Duodenal mucosa (tissue), 2 donors: ENCODE results near the gene NCOA7.

ENCODE experiments used
- H3K27ac ChIP-seq: one replicate; pipeline ENCODE4 v1.7.0; 2013; ENCODE audit warnings: low read depth, low read length
- H3K27me3 ChIP-seq, 2 donors: one replicate each; pipeline ENCODE4 v1.7.0; 2013; ENCODE audit warnings: low read length in 2 of 2, control low read depth in 1 of 2; ENCODE audit not compliant: insufficient read depth in 2 of 2, control insufficient read depth in 1 of 2
- H3K36me3 ChIP-seq, 2 donors: one replicate each; pipeline ENCODE4 v1.7.0; 2013; ENCODE audit warnings: low read length in 2 of 2, control low read depth in 1 of 2; ENCODE audit not compliant: insufficient read depth in 2 of 2, control insufficient read depth in 1 of 2
- H3K4me1 ChIP-seq, 2 donors: one replicate each; pipeline ENCODE4 v1.7.0; 2013; ENCODE audit warnings: low read length in 2 of 2, control low read depth in 1 of 2; ENCODE audit not compliant: insufficient read depth in 2 of 2, control insufficient read depth in 1 of 2
- H3K4me3 ChIP-seq, 2 donors: one replicate each; pipeline ENCODE4 v1.7.0; 2013; ENCODE audit warnings: low read length in 2 of 2, low read depth in 1 of 2
- H3K9ac ChIP-seq, 2 donors: one replicate each; pipeline ENCODE4 v1.7.0; 2013; ENCODE audit warnings: low read length in 2 of 2, low read depth in 1 of 2
- H3K9me3 ChIP-seq, 2 donors: one replicate each; pipeline ENCODE4 v1.7.0; 2013; ENCODE audit warnings: low read length in 2 of 2, control low read depth in 1 of 2; ENCODE audit not compliant: control insufficient read depth in 1 of 2

The NCOA7 gene

GRCh38 chr6:125942672-125943527, 152.1 kb downstream of the NCOA7 start:
- no peaks in the 10 kb centered on the region for H3K27me3 ChIP-seq
- no peaks in the 10 kb centered on the region for H3K9me3 ChIP-seq
- H3K36me3 ChIP-seq = no peaks in the 10 kb centered on the region
- H3K4me3 ChIP-seq = peak overlapping the region in 1 of 2 donors; percentile 28
- peak overlapping the region; percentile 73 for H3K27ac ChIP-seq
- H3K4me1 ChIP-seq = peaks cover 38 to 56% of the 10 kb centered on the region in 2 donors
- H3K9ac ChIP-seq = peak overlapping the region in 1 of 2 donors; percentile 6

DNA sequence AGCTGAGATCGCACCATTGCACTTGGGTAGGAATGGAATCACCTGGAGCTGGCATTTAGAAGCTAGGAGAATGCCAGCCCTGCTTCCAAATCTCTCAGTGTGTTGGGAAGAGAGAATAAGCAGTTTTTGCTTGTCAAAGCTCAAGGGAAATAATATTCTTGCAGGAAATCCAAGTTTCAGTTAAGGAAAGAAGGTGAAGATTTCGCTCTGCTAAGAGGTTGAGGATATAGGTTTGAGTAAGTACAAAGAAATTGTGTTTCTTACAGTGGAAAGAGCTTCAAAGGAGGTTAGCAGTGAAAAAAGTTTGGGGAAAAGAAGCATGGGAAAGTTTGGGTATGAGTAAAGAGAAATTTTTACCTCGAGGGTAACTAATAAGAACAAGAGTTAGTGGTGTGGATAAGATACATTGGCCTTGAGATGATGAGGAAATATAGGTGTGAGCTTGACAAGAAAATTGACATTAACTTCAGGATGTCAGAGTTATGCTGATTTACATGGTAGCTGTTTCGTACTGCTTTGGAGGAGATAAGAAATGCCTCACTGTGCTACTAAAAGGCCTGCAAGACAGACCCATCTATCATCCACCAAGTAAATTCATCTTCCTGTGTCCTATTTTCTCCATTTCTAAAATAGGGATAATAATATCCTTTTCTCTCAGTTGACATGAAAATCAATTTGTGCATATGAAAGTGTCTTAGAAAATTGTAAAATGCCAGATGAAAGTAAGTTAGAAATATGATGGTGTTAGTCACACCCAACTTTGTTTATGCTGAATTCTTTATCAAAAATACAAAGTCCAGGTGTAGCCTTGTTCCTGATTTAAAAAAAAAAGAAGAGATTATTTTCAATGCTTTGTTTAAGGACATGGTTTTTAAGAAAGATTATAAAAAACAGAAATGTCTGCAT, 153.0 kb downstream of the NCOA7 start:
- Histone ChIP-seq H3K27ac (peak overlapping the region; percentile 73), H3K4me3 (peak overlapping the region in 1 of 2 donors; percentile 21), H3K4me1 (peaks cover 46 to 64% of the 10 kb centered on the region in 2 donors), H3K9ac (peak overlapping the region; percentile 2 to 6), H3K36me3 (no peaks in the 10 kb centered on the region), H3K27me3 (no peaks in the 10 kb centered on the region), H3K9me3 (no peaks in the 10 kb centered on the region)

- Histone ChIP-seq H3K9me3 (no peaks in the 10 kb centered on the region), H3K27me3 (no peaks in the 10 kb centered on the region), H3K9ac (peak overlapping the region in 1 of 2 donors; percentile 6), H3K4me1 (peaks cover 46 to 67% of the 10 kb centered on the region in 2 donors), H3K4me3 (peak overlapping the region in 1 of 2 donors; percentile 21), H3K36me3 (no peaks in the 10 kb centered on the region), H3K27ac (peak overlapping the region; percentile 65)
Observed at GRCh38 chr6:125944434-125944816, 153.7 kb downstream of the NCOA7 start.

DNA sequence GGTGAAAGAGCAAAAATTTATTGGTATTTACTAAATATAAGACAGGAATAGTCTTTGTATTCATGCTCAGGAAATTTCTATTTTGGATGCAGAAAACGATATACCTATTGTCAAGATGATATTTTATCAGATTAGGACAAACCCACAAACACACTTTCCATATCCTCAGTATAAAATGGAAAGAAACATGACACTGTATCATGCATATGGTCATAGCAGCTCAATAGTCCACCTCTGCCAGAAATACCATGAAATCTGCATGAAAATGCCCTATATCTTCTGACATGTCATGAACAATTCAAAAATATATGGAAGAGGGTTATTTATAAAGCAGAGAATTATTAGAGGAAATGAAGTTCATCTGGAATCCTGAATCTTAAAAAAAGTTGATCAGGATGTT, 154.1 kb downstream of the NCOA7 start:
- no peaks in the 10 kb centered on the region for H3K36me3 ChIP-seq
- H3K4me1 ChIP-seq = peaks cover 46 to 67% of the 10 kb centered on the region in 2 donors
- H3K27ac ChIP-seq = peak overlapping the region; percentile 51
- no peaks in the 10 kb centered on the region for H3K27me3 ChIP-seq
- no peak overlapping the region for H3K4me3 ChIP-seq
- no peak overlapping the region for H3K9ac ChIP-seq
- no peaks in the 10 kb centered on the region for H3K9me3 ChIP-seq

DNA sequence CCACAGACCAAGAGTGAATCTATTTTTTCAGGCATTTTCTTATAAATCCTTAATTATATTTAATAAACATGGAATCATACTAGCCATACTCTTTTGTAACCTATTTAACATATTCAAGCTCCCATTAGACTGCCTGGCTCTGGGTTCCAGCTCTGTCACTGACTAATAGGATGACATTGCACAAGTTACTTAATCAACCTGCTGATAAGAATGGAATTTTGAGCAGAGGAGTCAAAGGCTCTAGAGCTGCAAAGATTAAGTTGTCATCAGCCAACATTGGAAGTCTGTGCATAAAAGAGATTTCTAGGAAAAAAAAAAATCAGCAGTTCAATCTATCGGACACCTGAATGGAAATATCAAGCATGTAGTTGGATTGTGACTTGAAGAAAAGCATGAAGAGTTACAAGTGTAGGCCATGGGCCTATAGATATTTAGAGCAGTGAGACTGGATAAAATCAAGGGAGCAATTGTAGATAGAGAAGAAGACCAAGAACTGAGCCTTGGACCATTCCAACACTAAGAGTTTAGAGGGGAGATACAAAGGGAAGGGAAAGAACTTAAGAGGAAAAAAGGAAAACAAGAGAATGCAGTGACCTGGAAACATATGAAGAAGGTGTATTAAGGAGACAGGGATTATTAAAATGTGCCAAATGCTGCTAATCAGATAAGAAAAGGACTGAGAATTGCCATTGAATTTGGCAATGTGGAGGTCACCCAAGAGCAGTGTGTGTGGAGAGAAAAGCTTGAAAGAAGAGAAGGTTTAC, 154.8 kb downstream of the NCOA7 start:
- Histone ChIP-seq H3K4me3 (no peak overlapping the region), H3K36me3 (no peaks in the 10 kb centered on the region), H3K27me3 (no peaks in the 10 kb centered on the region), H3K27ac (peak overlapping the region; percentile 37), H3K9ac (no peak overlapping the region), H3K4me1 (peaks cover 46 to 67% of the 10 kb centered on the region in 2 donors), H3K9me3 (no peaks in the 10 kb centered on the region)

GRCh38 chr6:125947615-125948014, 156.9 kb downstream of the NCOA7 start:
- Histone ChIP-seq H3K9me3 (no peaks in the 10 kb centered on the region), H3K4me3 (no peak overlapping the region), H3K27ac (no peak overlapping the region), H3K27me3 (no peaks in the 10 kb centered on the region), H3K36me3 (no peaks in the 10 kb centered on the region), H3K4me1 (peaks cover 43 to 60% of the 10 kb centered on the region in 2 donors), H3K9ac (no peak overlapping the region)

- no peaks in the 10 kb centered on the region for H3K36me3 ChIP-seq
- no peak overlapping the region for H3K9ac ChIP-seq
- no peaks in the 10 kb centered on the region for H3K27me3 ChIP-seq
- no peaks in the 10 kb centered on the region for H3K9me3 ChIP-seq
- H3K27ac ChIP-seq = no peak overlapping the region
- H3K4me1 ChIP-seq = peaks cover 35 to 52% of the 10 kb centered on the region in 2 donors
- H3K4me3 ChIP-seq = no peak overlapping the region
Observed at GRCh38 chr6:125948455-125948854, 157.7 kb downstream of the NCOA7 start.

DNA sequence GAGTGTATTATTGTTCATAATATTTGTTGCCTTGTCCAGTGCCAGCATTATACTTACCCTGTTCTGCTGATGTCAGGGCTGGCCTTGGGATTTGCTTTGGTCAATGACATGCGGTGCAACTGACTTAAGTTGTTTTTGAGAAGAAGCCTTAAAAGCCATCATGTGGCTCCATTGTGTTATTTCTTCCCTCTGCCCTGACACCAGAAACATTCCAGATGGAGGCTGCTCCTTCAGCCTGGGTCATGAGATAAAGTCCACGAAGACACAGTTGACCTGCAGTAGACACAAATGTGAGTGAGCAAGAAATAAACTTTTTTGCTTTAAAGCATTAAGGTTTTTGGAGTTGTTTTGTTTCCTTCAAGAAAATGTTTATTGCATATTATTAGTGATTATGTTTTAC, 158.3 kb downstream of the NCOA7 start:
- H3K9me3 ChIP-seq = no peaks in the 10 kb centered on the region
- H3K36me3 ChIP-seq = no peaks in the 10 kb centered on the region
- no peak overlapping the region for H3K4me3 ChIP-seq
- no peaks in the 10 kb centered on the region for H3K27me3 ChIP-seq
- no peak overlapping the region for H3K27ac ChIP-seq
- H3K9ac ChIP-seq = no peak overlapping the region
- H3K4me1 ChIP-seq = peaks cover 32 to 47% of the 10 kb centered on the region in 2 donors

DNA sequence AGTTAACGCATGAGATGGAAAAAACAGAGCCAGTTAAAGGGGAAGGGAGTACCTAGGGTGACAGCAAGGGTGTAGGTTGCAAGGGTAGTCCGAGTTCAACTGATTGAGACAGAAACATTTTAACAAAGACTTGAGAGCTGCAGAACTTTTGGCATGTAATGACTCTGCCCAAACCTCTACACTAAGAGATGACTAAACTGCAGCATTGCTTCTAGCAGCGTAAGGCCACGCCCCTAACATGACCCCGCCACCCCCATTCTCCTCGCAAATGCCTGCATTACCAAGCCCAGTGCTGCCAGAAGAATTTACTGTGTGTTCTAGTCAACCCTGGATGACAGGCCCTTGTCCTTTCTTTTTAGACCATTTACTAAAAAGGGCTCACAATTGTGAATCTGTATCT, 159.5 kb downstream of the NCOA7 start:
- Histone ChIP-seq H3K27ac (no peak overlapping the region), H3K4me1 (peaks cover 29 to 35% of the 10 kb centered on the region in 2 donors), H3K36me3 (no peaks in the 10 kb centered on the region)

More for the DNA sequence above, 159.5 kb downstream of the NCOA7 start:
- H3K9ac ChIP-seq = no peak overlapping the region
- no peaks in the 10 kb centered on the region for H3K9me3 ChIP-seq
- no peak overlapping the region for H3K4me3 ChIP-seq
- no peaks in the 10 kb centered on the region for H3K27me3 ChIP-seq
